ENCODE data around the gene COPS8.

DNA sequence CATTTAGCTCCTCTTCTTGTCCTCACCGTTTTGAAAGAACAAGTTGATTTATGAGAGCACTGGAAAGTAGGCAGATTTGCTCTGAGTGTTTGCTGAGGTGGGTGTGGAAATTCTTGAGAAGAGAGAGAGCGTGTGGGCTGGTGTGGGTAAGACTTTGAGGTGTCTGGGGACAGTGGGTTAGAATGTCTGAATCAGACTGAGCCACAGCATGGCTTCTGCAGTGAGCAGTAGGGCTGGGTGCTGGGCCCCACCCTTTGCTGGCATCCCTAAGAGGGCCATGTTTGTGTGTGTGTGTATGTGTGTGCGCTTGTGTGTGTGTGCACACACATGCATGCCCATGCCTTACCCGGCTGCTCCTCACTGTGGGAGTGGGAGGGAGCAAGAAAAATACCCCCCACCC is 63.7 kb downstream of the COPS8 start:
- TF ChIP-seq, protein P1, sequence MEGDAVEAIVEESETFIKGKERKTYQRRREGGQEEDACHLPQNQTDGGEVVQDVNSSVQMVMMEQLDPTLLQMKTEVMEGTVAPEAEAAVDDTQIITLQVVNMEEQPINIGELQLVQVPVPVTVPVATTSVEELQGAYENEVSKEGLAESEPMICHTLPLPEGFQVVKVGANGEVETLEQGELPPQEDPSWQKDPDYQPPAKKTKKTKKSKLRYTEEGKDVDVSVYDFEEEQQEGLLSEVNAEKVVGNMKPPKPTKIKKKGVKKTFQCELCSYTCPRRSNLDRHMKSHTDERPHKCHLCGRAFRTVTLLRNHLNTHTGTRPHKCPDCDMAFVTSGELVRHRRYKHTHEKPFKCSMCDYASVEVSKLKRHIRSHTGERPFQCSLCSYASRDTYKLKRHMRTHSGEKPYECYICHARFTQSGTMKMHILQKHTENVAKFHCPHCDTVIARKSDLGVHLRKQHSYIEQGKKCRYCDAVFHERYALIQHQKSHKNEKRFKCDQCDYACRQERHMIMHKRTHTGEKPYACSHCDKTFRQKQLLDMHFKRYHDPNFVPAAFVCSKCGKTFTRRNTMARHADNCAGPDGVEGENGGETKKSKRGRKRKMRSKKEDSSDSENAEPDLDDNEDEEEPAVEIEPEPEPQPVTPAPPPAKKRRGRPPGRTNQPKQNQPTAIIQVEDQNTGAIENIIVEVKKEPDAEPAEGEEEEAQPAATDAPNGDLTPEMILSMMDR (IDR thresholded peaks at IDR 0.05), result no peak
- TF ChIP-seq POLR2A (IDR thresholded peaks at IDR 0.05), result no peak
- no peak for TF ChIP-seq EP300 (IDR thresholded peaks at IDR 0.05)
